Measurements from ENCODE around the gene OBP2A. TPM values are rescaled to one million over a fixed set of nuclear protein-coding genes. Genes with fewer than 3 reads are reported as not detected.

OBP2A gene
- total RNA-seq, 1 donor from 2014 or later: not detected

Other genes with a start within 250 kb of the OBP2A start
- gene PPP1R26, start 66.3 kb upstream of the OBP2A start, total RNA-seq: 23.3 TPM
- gene MRPS2, start 45.4 kb upstream of the OBP2A start, total RNA-seq: 29.3 TPM
- not detected for gene LCN1, start 24.7 kb upstream of the OBP2A start, total RNA-seq
- not detected for gene PAEP, start 15.6 kb downstream of the OBP2A start, total RNA-seq
- not detected for gene GLT6D1, start 93.4 kb downstream of the OBP2A start, total RNA-seq
- not detected for gene LCN9, start 117.2 kb downstream of the OBP2A start, total RNA-seq
- not detected for gene SOHLH1, start 153.4 kb downstream of the OBP2A start, total RNA-seq
- gene KCNT1, start 156.1 kb downstream of the OBP2A start, total RNA-seq: 0.12 TPM

Measured in mucosa of gallbladder (tissue), 1 donor.